GM19438 (cell line): ENCODE measurements around the gene PCDHB8.
"Not testable (repeated sequence)": the region's sequence is repeated elsewhere in the genome, so short reads cannot be mapped to it uniquely, and the experiment has no call there.

Source experiments
- ATAC-seq: cut with Tn5 transposase; IDR thresholded peaks from one replicate; pipeline ENCODE4 v1.9.1; 2021; ENCODE audit warnings: low read depth; ENCODE audit not compliant: unreplicated experiment

PCDHB8 gene

GRCh38 chr5:141224844-141225243, 47.3 kb downstream of the PCDHB8 start:
- ATAC-seq = not testable (repeated sequence)

- ATAC-seq = not testable (repeated sequence)
These were observed 47.8 kb downstream of the PCDHB8 start for GRCh38 chr5:141225421-141225820.
